Measurements from ENCODE around the gene C2orf68. TPM values are rescaled to one million over a fixed set of nuclear protein-coding genes. Genes with fewer than 3 reads are reported as not detected.

C2orf68 gene
- total RNA-seq, 1 experiment from 2014 or later, result 34.3 TPM

- no peak for TF ChIP-seq CTCF (IDR thresholded peaks at IDR 0.05; ENCODE audit: unreplicated experiment)
- H3K4me3 Mint-ChIP-seq (ENCODE audit: unreplicated experiment), result no peak overlapping the region
- H3K4me1 Mint-ChIP-seq (ENCODE audit: insufficient read depth, unreplicated experiment), result peaks cover 6% of the 10 kb centered on the region
- no peaks in the 10 kb centered on the region for H3K27me3 Mint-ChIP-seq (ENCODE audit: insufficient read depth, unreplicated experiment)
- POLR2A ChIA-PET, result no interaction called here
- DNase-seq (ENCODE audit: unreplicated experiment), result no peak
- H3K27ac Mint-ChIP-seq (ENCODE audit: low read depth, unreplicated experiment), result no peak overlapping the region
- H3K9me3 Mint-ChIP-seq (ENCODE audit: unreplicated experiment), result no peaks in the 10 kb centered on the region
- BruUV-seq (replicated peaks), result no TSS peak
- H3K36me3 Mint-ChIP-seq (ENCODE audit: insufficient read depth, unreplicated experiment), result peaks cover 100% of the 10 kb centered on the region
- intact Hi-C loops (cut with micrococcal nuclease), result no loop called here
- CTCF ChIA-PET, result interaction anchor here (0.6 to 1.0 kb wide), 4 partner anchors 28 to 98 kb away, joined by 3 to 5 read pairs (median 3); no protein-coding TSS in a partner anchor
Observed at GRCh38 chr2:85631316-85631715, 19.4 kb upstream of the C2orf68 start.

DNA sequence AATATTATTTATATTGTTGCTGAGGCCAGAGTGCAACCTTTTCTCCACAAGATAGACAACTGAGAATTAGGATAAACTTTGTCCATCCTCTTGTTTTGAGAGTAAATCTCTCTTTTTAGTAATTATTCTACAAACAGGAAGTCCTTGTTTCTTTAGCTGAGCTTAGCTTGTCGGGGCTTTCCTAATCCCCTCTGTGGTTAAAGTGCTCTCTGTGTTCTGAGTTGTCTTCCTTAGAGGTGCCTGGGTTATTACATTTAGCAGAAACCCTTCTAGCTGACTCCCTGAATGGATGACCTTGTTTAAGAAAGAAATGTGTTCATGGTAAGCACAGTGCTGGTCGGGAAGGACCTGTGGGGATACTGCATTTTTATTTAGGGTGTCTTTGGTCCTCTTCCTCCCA, 16.8 kb upstream of the C2orf68 start:
- Mint-ChIP-seq H3K36me3 (ENCODE audit: insufficient read depth, unreplicated experiment) (peaks cover 100% of the 10 kb centered on the region), H3K9me3 (ENCODE audit: unreplicated experiment) (no peaks in the 10 kb centered on the region), H3K27ac (ENCODE audit: low read depth, unreplicated experiment) (no peak overlapping the region), H3K4me1 (ENCODE audit: insufficient read depth, unreplicated experiment) (no peaks in the 10 kb centered on the region), H3K27me3 (ENCODE audit: insufficient read depth, unreplicated experiment) (no peaks in the 10 kb centered on the region), H3K4me3 (ENCODE audit: unreplicated experiment) (no peak overlapping the region)
- ChIA-PET POLR2A (interaction anchor here (1.6 kb wide), 1 partner anchor 26 kb away, joined by 7 read pairs; the partner anchor contains the start of gene TMEM150A), CTCF (interaction anchor here (0.6 to 2.7 kb wide), 4 partner anchors 9 to 43 kb away, joined by 3 to 20 read pairs (median 4); no protein-coding TSS in a partner anchor)
- intact Hi-C loops (cut with micrococcal nuclease), result no loop called here
- no peak for DNase-seq (ENCODE audit: unreplicated experiment)
- no peak for TF ChIP-seq CTCF (IDR thresholded peaks at IDR 0.05; ENCODE audit: unreplicated experiment)
- BruUV-seq (replicated peaks), result no TSS peak

DNA sequence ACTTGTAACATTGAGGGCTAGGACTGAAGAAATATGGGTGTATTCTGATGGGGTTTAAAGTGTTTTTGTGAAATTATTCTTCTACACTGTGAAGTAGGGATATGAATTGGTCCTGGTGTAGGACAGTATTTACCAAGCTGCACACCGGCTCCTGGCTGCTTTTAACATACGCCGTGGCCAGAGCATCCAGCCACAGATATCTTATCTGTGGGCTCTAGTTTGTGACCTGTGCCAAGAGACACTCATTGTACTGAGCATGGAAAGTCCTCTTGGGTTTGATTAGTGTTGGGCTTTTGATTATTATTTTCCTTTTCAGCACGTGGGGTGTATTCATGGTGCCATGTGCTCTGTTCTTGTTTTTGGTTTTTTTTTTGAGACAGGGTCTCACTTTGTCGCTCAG, 12.1 kb upstream of the C2orf68 start:
- ChIA-PET CTCF (interaction anchor here (6.4 kb wide), 1 partner anchor 12 kb away, joined by 47 read pairs; no protein-coding TSS in a partner anchor), POLR2A (no interaction called here)
- intact Hi-C loops (cut with micrococcal nuclease), result no loop called here
- no peak for DNase-seq (ENCODE audit: unreplicated experiment)
- no TSS peak for BruUV-seq (replicated peaks)
- Mint-ChIP-seq H3K27ac (ENCODE audit: low read depth, unreplicated experiment) (peak overlapping the region; percentile 63), H3K4me3 (ENCODE audit: unreplicated experiment) (no peak overlapping the region), H3K4me1 (ENCODE audit: insufficient read depth, unreplicated experiment) (peaks cover 3% of the 10 kb centered on the region), H3K36me3 (ENCODE audit: insufficient read depth, unreplicated experiment) (peaks cover 92% of the 10 kb centered on the region), H3K27me3 (ENCODE audit: insufficient read depth, unreplicated experiment) (no peaks in the 10 kb centered on the region), H3K9me3 (ENCODE audit: unreplicated experiment) (no peaks in the 10 kb centered on the region)
- TF ChIP-seq CTCF (IDR thresholded peaks at IDR 0.05; ENCODE audit: unreplicated experiment), result no peak

GRCh38 chr2:85621338-85621737, 9.5 kb upstream of the C2orf68 start:
- no peak overlapping the region for H3K4me3 Mint-ChIP-seq (ENCODE audit: unreplicated experiment)
- no TSS peak for BruUV-seq (replicated peaks)
- no peak overlapping the region for H3K27ac Mint-ChIP-seq (ENCODE audit: low read depth, unreplicated experiment)
- H3K27me3 Mint-ChIP-seq (ENCODE audit: insufficient read depth, unreplicated experiment), result no peaks in the 10 kb centered on the region
- CTCF ChIA-PET, result interaction anchor here (0.6 to 6.4 kb wide), 4 partner anchors 12 to 525 kb away, joined by 3 to 47 read pairs (median 3); no protein-coding TSS in a partner anchor
- H3K4me1 Mint-ChIP-seq (ENCODE audit: insufficient read depth, unreplicated experiment), result peaks cover 9% of the 10 kb centered on the region
- no peaks in the 10 kb centered on the region for H3K9me3 Mint-ChIP-seq (ENCODE audit: unreplicated experiment)
- POLR2A ChIA-PET, result interaction anchor here (0.7 to 3.2 kb wide), 5 partner anchors 10 to 143 kb away, joined by 3 to 15 read pairs (median 5); partner anchors contain the start of genes C2orf68, RNF181 and TMEM150A
- H3K36me3 Mint-ChIP-seq (ENCODE audit: insufficient read depth, unreplicated experiment), result peaks cover 77% of the 10 kb centered on the region
- intact Hi-C loops (cut with micrococcal nuclease), result no loop called here
- no peak for DNase-seq (ENCODE audit: unreplicated experiment)
- TF ChIP-seq CTCF (IDR thresholded peaks at IDR 0.05; ENCODE audit: unreplicated experiment), result no peak
